Activated naive CD4-positive, alpha-beta T cell treated with anti-CD3 and anti-CD28 coated beads, Interleukin-2, amount 50 U/mL, for 16 hours (primary cell): ENCODE measurements around the gene REC114.
"Not testable (repeated sequence)": the region's sequence is repeated elsewhere in the genome, so short reads cannot be mapped to it uniquely, and the experiment has no call there.

ENCODE experiments used
- DNase-seq: peaks from one replicate; pipeline ENCODE4 v3.0.0-alpha.2; 2020

REC114 gene

GRCh38 chr15:73442968-73443367 is at the start of gene REC114:
Gene REC114, plus strand, starts transcription at chr15:73443164. Its CDS starts 22 bp downstream, at chr15:73443186.
- DNase-seq = no peak

- DNase-seq = no peak
Observed at GRCh38 chr15:73393336-73393735, 49.6 kb upstream of the REC114 start.

GRCh38 chr15:73394782-73395181 is 48.2 kb upstream of the REC114 start:
- DNase-seq = no peak

- DNase-seq = no peak
Observed at GRCh38 chr15:73395671-73396070, 47.3 kb upstream of the REC114 start.

GRCh38 chr15:73397461-73397860 is 45.5 kb upstream of the REC114 start:
- no peak for DNase-seq

- DNase-seq = no peak
Observed at GRCh38 chr15:73398861-73399260, 44.1 kb upstream of the REC114 start.

- DNase-seq = not testable (repeated sequence)
Observed at GRCh38 chr15:73400222-73400621, 42.7 kb upstream of the REC114 start.

- DNase-seq = no peak
Observed at GRCh38 chr15:73403171-73403570, 39.8 kb upstream of the REC114 start.

- no peak for DNase-seq
Observed at GRCh38 chr15:73414876-73415275, 28.1 kb upstream of the REC114 start.

- no peak for DNase-seq
Observed at GRCh38 chr15:73424506-73424905, 18.5 kb upstream of the REC114 start.

GRCh38 chr15:73425510-73425909 is 17.5 kb upstream of the REC114 start:
- DNase-seq = no peak

GRCh38 chr15:73426323-73426994 is 16.5 kb upstream of the REC114 start:
- no peak for DNase-seq

GRCh38 chr15:73431329-73431728 is 11.6 kb upstream of the REC114 start:
- DNase-seq = not testable (repeated sequence)

- no peak for DNase-seq
Observed at GRCh38 chr15:73433873-73434272, 9.1 kb upstream of the REC114 start.

- no peak for DNase-seq
Observed at GRCh38 chr15:73436613-73437012, 6.4 kb upstream of the REC114 start.

- no peak for DNase-seq
Observed at GRCh38 chr15:73437543-73438109, 5.3 kb upstream of the REC114 start.

- DNase-seq = no peak
Observed at GRCh38 chr15:73438651-73439050, 4.3 kb upstream of the REC114 start.

GRCh38 chr15:73440571-73440970 is 2.4 kb upstream of the REC114 start:
- DNase-seq = no peak

GRCh38 chr15:73442421-73442820 is 543 bp upstream of the REC114 start:
- DNase-seq = no peak

- DNase-seq = not testable (repeated sequence)
Observed at GRCh38 chr15:73447471-73447870, 4.5 kb downstream of the REC114 start.

- DNase-seq = not testable (repeated sequence)
Observed at GRCh38 chr15:73448158-73448758, 5.3 kb downstream of the REC114 start.

GRCh38 chr15:73449980-73450379 is 7.0 kb downstream of the REC114 start:
- not testable (repeated sequence) for DNase-seq

- DNase-seq = no peak
Observed at GRCh38 chr15:73454096-73454495, 11.1 kb downstream of the REC114 start.

- DNase-seq = no peak
Observed at GRCh38 chr15:73455876-73456275, 12.9 kb downstream of the REC114 start.
